ENCODE measurements around the gene RIT2.

RIT2 gene

DNA sequence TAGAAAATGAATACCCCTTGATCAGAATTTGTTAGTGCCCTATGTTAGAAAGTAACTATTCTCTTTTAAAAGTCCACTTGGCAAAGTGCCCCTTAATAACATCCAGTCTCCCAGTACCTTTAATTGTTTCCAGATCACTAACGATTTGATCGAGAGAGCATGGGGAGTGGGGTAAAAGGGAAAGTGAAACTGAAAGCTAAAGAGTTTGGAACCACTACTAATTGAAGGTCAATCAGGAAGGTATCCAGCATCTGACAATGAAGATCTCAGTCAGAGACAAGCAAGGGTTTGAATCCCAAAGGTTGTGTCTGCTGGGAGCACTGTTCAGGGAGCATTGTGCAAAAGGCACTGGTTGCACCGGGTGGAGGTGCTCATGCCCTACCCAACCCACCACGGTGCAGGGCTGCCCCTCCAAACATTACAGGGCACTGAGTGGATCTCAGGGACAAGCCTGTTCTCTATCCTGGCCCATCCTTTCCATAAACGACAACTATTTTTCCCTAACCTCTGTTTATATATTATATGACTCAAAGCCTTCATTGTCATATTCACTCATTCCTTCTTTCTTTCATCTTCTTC is 14.6 kb upstream of the RIT2 start:
- TF ChIP-seq, protein P1, sequence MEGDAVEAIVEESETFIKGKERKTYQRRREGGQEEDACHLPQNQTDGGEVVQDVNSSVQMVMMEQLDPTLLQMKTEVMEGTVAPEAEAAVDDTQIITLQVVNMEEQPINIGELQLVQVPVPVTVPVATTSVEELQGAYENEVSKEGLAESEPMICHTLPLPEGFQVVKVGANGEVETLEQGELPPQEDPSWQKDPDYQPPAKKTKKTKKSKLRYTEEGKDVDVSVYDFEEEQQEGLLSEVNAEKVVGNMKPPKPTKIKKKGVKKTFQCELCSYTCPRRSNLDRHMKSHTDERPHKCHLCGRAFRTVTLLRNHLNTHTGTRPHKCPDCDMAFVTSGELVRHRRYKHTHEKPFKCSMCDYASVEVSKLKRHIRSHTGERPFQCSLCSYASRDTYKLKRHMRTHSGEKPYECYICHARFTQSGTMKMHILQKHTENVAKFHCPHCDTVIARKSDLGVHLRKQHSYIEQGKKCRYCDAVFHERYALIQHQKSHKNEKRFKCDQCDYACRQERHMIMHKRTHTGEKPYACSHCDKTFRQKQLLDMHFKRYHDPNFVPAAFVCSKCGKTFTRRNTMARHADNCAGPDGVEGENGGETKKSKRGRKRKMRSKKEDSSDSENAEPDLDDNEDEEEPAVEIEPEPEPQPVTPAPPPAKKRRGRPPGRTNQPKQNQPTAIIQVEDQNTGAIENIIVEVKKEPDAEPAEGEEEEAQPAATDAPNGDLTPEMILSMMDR (IDR thresholded peaks at IDR 0.05; ENCODE audit: low read depth, low read length) = no peak
- H3K4me3 ChIP-seq (ENCODE audit: low read depth, low read length) = peak overlapping the region; percentile 4
- in situ Hi-C loops (cut with HindIII; ENCODE audit: low sequenced_read_pairs) = no loop called here
- DNase-seq (ENCODE audit: low read depth, low spot score) = peak; percentile 29

DNA sequence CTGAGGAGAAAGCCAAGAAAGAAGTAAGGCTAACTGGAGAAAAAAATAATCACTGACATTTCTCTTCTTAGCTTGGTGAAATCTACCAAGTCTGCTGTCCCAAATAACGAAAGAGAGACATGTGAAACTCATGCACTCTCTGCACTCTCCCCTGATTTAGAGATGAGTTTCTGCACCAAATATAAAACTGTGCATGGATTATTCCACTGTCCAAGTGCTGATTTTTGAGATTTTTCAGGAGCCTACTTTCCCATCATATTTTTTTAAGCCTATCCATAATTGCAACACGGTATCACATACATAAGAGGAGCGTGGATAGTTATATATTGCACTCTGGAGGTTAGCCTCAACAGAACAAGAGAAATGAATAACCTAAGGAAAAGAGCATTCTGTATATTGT is 10.0 kb upstream of the RIT2 start:
- DNase-seq (ENCODE audit: low read depth, low spot score) = no peak

DNA sequence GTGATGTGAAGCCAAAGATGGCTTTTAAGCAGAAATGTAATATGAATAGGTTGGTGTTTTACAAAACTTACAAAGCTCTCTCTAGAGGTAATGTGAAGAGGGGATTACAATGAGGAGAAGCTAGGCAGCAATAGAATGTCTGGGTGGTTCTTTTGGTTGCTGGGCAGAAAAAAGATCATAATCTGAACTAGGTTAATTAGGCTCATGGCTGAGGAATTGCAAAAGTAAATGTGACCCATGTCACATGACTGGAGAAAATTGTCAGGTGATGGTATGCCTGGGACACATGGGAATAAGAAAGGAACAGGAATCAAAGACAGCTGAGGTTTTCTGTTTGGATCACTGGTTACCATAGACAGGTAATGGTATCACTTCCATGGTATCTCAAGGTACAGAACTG is 7.5 kb upstream of the RIT2 start:
- no peak for DNase-seq (ENCODE audit: low read depth, low spot score)
- in situ Hi-C loops (cut with HindIII; ENCODE audit: low sequenced_read_pairs) = no loop called here
- H3K4me3 ChIP-seq (ENCODE audit: low read depth, low read length) = no peak overlapping the region
- TF ChIP-seq, protein P1 (IDR thresholded peaks at IDR 0.05; ENCODE audit: low read depth, low read length) = no peak

More for the DNA sequence above, 10.0 kb upstream of the RIT2 start:
- TF ChIP-seq, protein P1 (IDR thresholded peaks at IDR 0.05; ENCODE audit: low read depth, low read length) = no peak
- in situ Hi-C loops (cut with HindIII; ENCODE audit: low sequenced_read_pairs) = no loop called here
- H3K4me3 ChIP-seq (ENCODE audit: low read depth, low read length) = no peak overlapping the region

DNA sequence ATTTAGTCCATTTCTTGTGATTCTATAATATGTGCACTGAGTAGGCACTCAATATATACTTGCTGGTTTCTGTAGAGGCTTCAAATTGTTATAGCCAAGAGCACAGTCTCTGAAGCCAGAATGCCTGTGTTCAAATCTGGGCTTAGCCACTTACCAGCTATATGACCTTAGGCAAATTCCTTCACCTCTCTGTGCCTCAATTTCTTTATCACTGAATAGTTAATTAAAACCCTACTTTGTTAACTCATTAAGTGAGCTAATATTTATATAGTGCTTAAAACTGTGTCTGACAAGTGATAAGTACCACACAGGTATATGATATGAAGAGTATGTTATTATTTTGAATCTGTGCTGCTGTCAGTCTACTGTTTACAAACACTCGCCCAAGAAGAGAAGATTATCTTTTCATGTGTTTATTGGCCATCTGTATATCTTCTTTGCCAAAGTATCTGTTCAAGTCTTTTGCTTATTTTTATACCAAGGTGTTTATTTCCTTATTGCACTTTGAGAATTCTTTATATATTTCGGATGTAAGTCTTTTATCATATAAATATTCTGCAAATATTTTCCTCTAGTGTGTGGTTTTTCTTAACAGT is 1.3 kb upstream of the RIT2 start:
- TF ChIP-seq, protein P1 (IDR thresholded peaks at IDR 0.05; ENCODE audit: low read depth, low read length) = no peak
- H3K4me3 ChIP-seq (ENCODE audit: low read depth, low read length) = no peak overlapping the region
- DNase-seq (ENCODE audit: low read depth, low spot score) = no peak
- in situ Hi-C loops (cut with HindIII; ENCODE audit: low sequenced_read_pairs) = no loop called here

DNA sequence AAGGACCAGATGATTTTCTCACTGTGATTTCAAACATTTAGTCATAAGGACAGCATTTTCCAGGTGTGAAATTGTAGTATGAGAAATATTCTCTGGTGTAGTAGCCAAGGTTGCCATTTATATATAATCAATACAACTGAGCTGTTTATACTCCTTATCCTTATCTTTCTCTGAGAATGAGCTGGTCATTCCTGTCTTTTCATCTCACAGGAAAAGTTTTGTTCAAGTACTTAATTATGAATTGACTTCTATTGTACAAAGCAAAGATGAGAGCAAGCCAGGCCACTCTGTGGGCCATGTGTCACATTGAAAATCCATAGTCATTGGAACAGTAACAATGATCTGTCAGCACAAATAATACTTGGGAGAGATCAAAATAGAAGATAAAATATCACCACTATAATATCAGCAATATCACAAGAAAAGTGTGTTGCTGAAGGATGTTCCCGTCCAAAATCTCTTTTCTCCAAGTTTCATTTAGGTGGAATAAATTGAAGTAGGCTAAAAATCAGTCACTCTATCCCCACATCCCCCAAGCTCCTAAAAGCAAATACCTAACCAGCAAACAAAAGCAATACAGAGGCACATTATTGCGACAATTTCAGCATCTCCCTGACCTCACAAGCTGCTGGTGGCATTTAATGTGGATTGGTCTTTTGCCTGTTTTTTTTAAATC is 2.1 kb downstream of the RIT2 start:
- no peak overlapping the region for H3K4me3 ChIP-seq (ENCODE audit: low read depth, low read length)
- no peak for DNase-seq (ENCODE audit: low read depth, low spot score)
- in situ Hi-C loops (cut with HindIII; ENCODE audit: low sequenced_read_pairs) = no loop called here
- TF ChIP-seq, protein P1 (IDR thresholded peaks at IDR 0.05; ENCODE audit: low read depth, low read length) = no peak

DNA sequence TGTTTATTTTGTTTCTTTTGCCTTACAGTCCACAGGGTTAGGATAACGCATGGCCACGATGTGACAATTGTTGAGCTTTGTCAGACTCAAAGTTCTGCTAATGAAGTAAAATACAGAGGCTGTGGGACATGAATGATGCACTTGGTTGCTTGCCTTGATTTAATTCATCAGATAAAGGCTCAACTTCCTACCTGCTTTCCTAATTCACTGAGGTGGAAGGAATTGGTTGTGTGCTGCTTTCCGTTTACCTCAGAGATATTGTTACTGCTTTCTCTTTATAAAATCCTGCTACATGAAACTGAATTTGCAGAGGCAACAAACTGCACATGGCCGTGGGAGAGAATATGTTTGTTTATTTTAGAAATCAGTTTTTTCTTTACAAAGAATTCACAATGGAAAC is 6.6 kb downstream of the RIT2 start:
- no peak overlapping the region for H3K4me3 ChIP-seq (ENCODE audit: low read depth, low read length)
- no peak for DNase-seq (ENCODE audit: low read depth, low spot score)
- TF ChIP-seq, protein P1 (IDR thresholded peaks at IDR 0.05; ENCODE audit: low read depth, low read length) = no peak
- in situ Hi-C loops (cut with HindIII; ENCODE audit: low sequenced_read_pairs) = no loop called here
